ENCODE results near the gene SMIM32. TPM values are rescaled to one million over a fixed set of nuclear protein-coding genes. Genes with fewer than 3 reads are reported as not detected.

Gene SMIM32
- total RNA-seq, 1 donor from 2014 or later: not detected

- DNase-seq (ENCODE audit: extremely low read depth, low read depth, low spot score): no peak
These were observed 16.0 kb upstream of the SMIM32 start for GRCh38 chr5:136208916-136209315.

GRCh38 chr5:136207631-136208030 lies 14.7 kb upstream of the SMIM32 start:
- no peak for DNase-seq (ENCODE audit: extremely low read depth, low read depth, low spot score)

GRCh38 chr5:136206361-136206760 lies 13.4 kb upstream of the SMIM32 start:
- no peak for DNase-seq (ENCODE audit: extremely low read depth, low read depth, low spot score)

- DNase-seq (ENCODE audit: extremely low read depth, low read depth, low spot score): no peak
These were observed 13.0 kb upstream of the SMIM32 start for GRCh38 chr5:136205941-136206340.

- DNase-seq (ENCODE audit: extremely low read depth, low read depth, low spot score): no peak
These were observed 12.2 kb upstream of the SMIM32 start for GRCh38 chr5:136205061-136205702.

GRCh38 chr5:136203303-136203922 lies 10.5 kb upstream of the SMIM32 start:
- DNase-seq (ENCODE audit: extremely low read depth, low read depth, low spot score): no peak

- DNase-seq (ENCODE audit: extremely low read depth, low read depth, low spot score): no peak
These were observed 9.7 kb upstream of the SMIM32 start for GRCh38 chr5:136202469-136203205.

- DNase-seq (ENCODE audit: extremely low read depth, low read depth, low spot score): no peak
These were observed 8.9 kb upstream of the SMIM32 start for GRCh38 chr5:136201870-136202269.

GRCh38 chr5:136200761-136201160 lies 7.8 kb upstream of the SMIM32 start:
- DNase-seq (ENCODE audit: extremely low read depth, low read depth, low spot score): no peak

- no peak for DNase-seq (ENCODE audit: extremely low read depth, low read depth, low spot score)
These were observed 7.2 kb upstream of the SMIM32 start for GRCh38 chr5:136200130-136200529.

- DNase-seq (ENCODE audit: extremely low read depth, low read depth, low spot score): no peak
These were observed 6.4 kb upstream of the SMIM32 start for GRCh38 chr5:136199408-136199807.

- no peak for DNase-seq (ENCODE audit: extremely low read depth, low read depth, low spot score)
These were observed 5.5 kb upstream of the SMIM32 start for GRCh38 chr5:136198453-136198852.

- no peak for DNase-seq (ENCODE audit: extremely low read depth, low read depth, low spot score)
These were observed 4.6 kb upstream of the SMIM32 start for GRCh38 chr5:136197462-136198142.

- DNase-seq (ENCODE audit: extremely low read depth, low read depth, low spot score): no peak
These were observed 3.2 kb upstream of the SMIM32 start for GRCh38 chr5:136195971-136196820.

GRCh38 chr5:136194576-136194975 lies 1.6 kb upstream of the SMIM32 start:
- DNase-seq (ENCODE audit: extremely low read depth, low read depth, low spot score): no peak

GRCh38 chr5:136193322-136193935 lies 467 bp upstream of the SMIM32 start:
- DNase-seq (ENCODE audit: extremely low read depth, low read depth, low spot score): no peak

- DNase-seq (ENCODE audit: extremely low read depth, low read depth, low spot score): no peak
These were observed 892 bp downstream of the SMIM32 start for GRCh38 chr5:136192015-136192525.

- DNase-seq (ENCODE audit: extremely low read depth, low read depth, low spot score): no peak
These were observed 1.5 kb downstream of the SMIM32 start for GRCh38 chr5:136191304-136192014.

GRCh38 chr5:136190904-136191303 lies 2.1 kb downstream of the SMIM32 start:
- no peak for DNase-seq (ENCODE audit: extremely low read depth, low read depth, low spot score)
